ENCODE data around the gene UBE2L5. TPM values are rescaled to one million over a fixed set of nuclear protein-coding genes. Genes with fewer than 3 reads are reported as not detected.

UBE2L5 gene
- total and polyA plus RNA-seq, 2 donors (not counting 3 experiments of a cell fraction or from before 2014, with no cell fraction given), result not detected

- no peaks in the 10 kb centered on the region for H4K20me1 ChIP-seq (replicated peaks; ENCODE audit: control insufficient read depth, extremely low read depth, insufficient read depth, low read length)
- peaks cover 25% of the 10 kb centered on the region for H3K4me1 ChIP-seq (ENCODE audit: control insufficient read depth, extremely low read depth, insufficient read depth, low read length)
- H3K36me3 ChIP-seq (ENCODE audit: control insufficient read depth in 2 of 2, extremely low read depth in 1 of 2, insufficient read depth in 2 of 2, low read length in 2 of 2), result peaks cover 1 to 14% of the 10 kb centered on the region in 2 experiments
- H3K4me2 ChIP-seq (ENCODE audit: insufficient read depth, low read length), result no peak overlapping the region
- BruUV-seq (replicated peaks), result no TSS peak
- FAIRE-seq, result no peak
- H3K27me3 ChIP-seq (ENCODE audit: control insufficient read depth in 2 of 2, insufficient read depth in 2 of 2, low read length in 2 of 2), result no peaks in the 10 kb centered on the region
- peaks cover 29% of the 10 kb centered on the region for H3K79me2 ChIP-seq (ENCODE audit: control insufficient read depth, insufficient read depth, low read length)
- H3K9me1 ChIP-seq (replicated peaks; ENCODE audit: control insufficient read depth, extremely low read depth, insufficient read depth, low read length), result no peaks in the 10 kb centered on the region
- dilution Hi-C loops (cut with MboI; ENCODE audit: extremely low pct_ligation_motif_present, low sequenced_read_pairs) (no loop called here), intact Hi-C loops (cut with micrococcal nuclease) (loop anchor here (5.0 to 10.0 kb wide), 2 partner anchors 207 to 210 kb away; no protein-coding TSS in a partner anchor)
- H3K9ac ChIP-seq (replicated peaks; ENCODE audit: extremely low read depth, insufficient read depth, low read length), result peak overlapping the region; percentile 98
- no peak overlapping the region for H2AFZ ChIP-seq (ENCODE audit: low read depth, low read length)
- peak overlapping the region; percentile 85 for H3K27ac ChIP-seq (ENCODE audit: insufficient read depth, low read depth, low read length)
- ChIA-PET POLR2A (interaction anchor here (0.6 to 0.7 kb wide), 2 partner anchors 25 to 152 kb away, joined by 3 read pairs; partner anchors contain the start of gene USPL1), CTCF (interaction anchor here (1.0 to 3.7 kb wide), 2 partner anchors 151 to 333 kb away, joined by 3 to 19 read pairs; no protein-coding TSS in a partner anchor)
- TF ChIP-seq EZH2 (IDR thresholded peaks at IDR 0.05; ENCODE audit: borderline replicate concordance, low read depth, low read length, severe bottlenecking) (no peak), FOS (IDR thresholded peaks at IDR 0.05; ENCODE audit: borderline replicate concordance, insufficient read depth, low read length) (no peak), CTCF (IDR thresholded peaks at IDR 0.05; ENCODE audit: extremely low read depth in 1 of 2, insufficient read depth in 1 of 2, low read depth in 1 of 2, low read length in 2 of 2) (no peak), JUN (IDR thresholded peaks at IDR 0.05; ENCODE audit: borderline replicate concordance, insufficient read depth, insufficient read length, low read depth) (no peak), POLR2A (IDR thresholded peaks at IDR 0.05; ENCODE audit: low read depth, low read length) (no peak), GATA2 (IDR thresholded peaks at IDR 0.05; ENCODE audit: insufficient read depth, insufficient read length, low read depth, low read length) (no peak), POLR2AphosphoS5 (IDR thresholded peaks at IDR 0.05; ENCODE audit: insufficient read depth, low read depth, low read length) (no peak), MYC (IDR thresholded peaks at IDR 0.05; ENCODE audit: low read depth, low read length) (no peak), MAX (IDR thresholded peaks at IDR 0.05; ENCODE audit: insufficient read depth, insufficient read length) (no peak)
- no peak for DNase-seq (ENCODE audit: low read depth, low spot score)
- H3K4me3 ChIP-seq (replicated peaks in 1 of 3; ENCODE audit: insufficient read depth in 1 of 3, low read depth in 1 of 3, low read length in 3 of 3), result peak overlapping the region; percentile 48 to 69 (median 66)
- no peaks in the 10 kb centered on the region for H3K9me3 ChIP-seq (replicated peaks; ENCODE audit: control insufficient read depth, insufficient read depth, low read length)
Observed at GRCh38 chr13:30465343-30465592, 43.0 kb downstream of the UBE2L5 start.

Measured in endothelial cell of umbilical vein (primary cell).